GM19240 (cell line): ENCODE results near the gene DTD1.
A peak's percentile ranks its signal among the peaks of the same experiment; 100 is the strongest.

Experiments
- DNase-seq: peaks from one replicate; pipeline ENCODE4 v3.0.0; 2011; ENCODE audit warnings: low spot score; ENCODE audit not compliant: insufficient read length

Gene DTD1

DNA sequence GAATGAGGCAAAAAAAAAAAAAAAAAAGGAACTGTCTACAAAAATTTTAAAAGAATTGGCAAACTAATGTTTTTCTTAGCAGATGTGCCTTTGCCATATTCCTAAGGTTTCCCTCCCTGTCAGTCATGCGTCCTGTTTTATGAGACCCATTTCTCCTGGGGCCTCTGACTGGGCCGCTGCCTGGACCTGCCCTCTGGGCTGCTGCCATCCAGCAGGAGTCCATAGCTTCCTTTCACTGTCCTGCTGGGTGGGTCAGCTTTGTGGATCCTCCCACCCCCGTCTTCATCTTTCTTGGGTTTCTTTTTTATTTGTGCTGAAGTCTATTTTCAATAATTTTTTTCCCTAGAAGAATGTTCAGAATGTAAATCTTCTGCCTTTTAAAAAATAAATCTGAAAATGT is 114.9 kb downstream of the DTD1 start:
- no peak for DNase-seq

DNA sequence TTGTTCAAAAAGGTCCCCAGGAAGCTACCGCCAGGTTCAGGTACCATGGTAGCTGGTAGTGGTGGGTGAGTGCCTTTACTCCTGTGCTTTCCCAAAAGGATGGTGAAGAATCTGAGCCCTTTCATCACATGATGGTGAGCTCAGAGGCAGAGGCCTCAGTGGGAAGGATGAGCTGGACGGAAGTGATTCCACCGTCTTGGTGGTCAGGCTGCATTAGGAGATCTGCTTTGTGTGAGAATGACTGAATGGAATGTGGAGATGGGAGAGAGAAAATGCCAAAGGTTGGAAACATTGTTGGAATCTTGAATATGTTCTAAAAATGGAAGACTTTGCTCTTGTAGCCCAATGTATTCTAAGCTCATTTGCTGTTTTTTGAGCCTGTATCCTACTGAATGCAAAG is 117.6 kb downstream of the DTD1 start:
- no peak for DNase-seq

DNA sequence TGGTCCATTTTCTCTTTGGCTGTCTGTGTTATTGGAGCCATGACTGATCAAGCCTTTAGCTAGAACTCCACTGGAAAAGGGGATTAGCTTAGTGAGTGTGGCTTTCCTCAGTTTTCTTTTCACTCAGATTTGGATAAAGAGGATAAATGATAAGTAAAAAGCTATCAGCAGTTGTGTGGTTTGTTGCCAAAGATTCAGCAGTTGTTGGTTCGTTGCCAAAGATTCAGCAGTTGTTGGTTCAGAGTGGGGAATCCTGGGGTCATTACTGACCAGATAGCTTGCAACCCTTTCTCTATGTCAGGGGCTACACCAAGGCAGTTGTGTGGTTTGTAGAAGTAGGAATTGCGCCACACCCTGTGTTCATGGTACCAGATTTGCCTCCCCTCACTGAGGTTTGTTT is 118.1 kb downstream of the DTD1 start:
- no peak for DNase-seq

DNA sequence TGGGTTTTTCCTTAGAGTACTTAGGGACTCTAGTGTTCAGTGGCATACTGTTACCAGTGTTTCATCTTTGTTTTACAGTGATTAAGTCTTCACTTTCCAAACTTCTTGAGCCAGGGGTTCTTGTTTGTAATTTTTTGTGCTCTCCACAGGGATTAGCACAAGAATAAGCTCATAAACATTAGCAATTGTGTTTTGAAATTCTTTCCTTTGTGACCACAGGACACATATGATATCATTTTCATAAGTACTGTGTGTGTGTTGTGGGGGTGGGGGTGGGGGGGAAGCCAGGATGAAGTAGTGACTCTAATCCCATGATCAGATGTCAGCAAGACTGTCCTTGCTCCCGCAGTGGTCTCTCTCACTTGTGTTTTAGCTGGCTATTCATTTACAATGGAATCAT is 124.3 kb downstream of the DTD1 start:
- no peak for DNase-seq

DNA sequence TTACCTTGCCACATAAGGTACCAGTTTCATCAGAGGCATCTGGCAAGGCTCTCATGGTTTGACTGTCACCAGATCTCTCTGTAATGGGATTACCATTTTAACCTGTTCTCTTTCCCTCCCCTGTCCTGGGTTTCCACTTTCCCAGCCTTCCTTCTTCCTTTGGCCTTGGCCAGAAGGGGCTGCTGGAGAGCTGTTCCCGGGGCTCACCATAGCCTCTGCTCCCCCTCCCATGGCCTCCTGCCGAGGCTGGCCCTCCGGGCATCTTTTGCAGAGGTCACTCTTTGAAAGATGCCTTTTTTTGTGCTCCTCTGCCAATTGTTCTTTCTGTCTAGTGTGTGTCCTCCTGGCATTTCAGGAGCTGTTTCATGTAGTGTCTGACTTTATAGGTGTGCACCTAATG is 125.0 kb downstream of the DTD1 start:
- DNase-seq, result no peak

DNA sequence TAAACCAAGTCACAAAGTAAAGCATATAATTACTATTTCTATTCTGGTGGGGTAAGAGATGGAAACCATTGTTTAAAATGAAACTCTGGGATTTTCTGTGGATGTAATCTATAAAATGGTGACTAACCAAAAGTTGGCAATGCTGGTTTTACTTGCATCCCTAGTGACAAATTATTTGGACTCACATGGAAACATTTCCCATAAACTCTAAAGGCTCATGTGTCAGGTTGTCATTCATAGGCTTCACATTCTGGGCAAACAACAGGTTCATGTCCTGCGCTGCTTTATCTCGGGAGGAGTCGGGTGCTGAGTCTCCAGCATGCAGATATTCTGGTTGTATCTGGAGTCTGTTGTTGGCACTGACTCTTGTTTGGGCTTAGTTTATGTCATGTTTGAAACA is 127.7 kb downstream of the DTD1 start:
- no peak for DNase-seq

- no peak for DNase-seq
Observed at GRCh38 chr20:18717062-18717461, 129.2 kb downstream of the DTD1 start.

GRCh38 chr20:18718129-18718528 is 130.3 kb downstream of the DTD1 start:
- DNase-seq, result no peak

DNA sequence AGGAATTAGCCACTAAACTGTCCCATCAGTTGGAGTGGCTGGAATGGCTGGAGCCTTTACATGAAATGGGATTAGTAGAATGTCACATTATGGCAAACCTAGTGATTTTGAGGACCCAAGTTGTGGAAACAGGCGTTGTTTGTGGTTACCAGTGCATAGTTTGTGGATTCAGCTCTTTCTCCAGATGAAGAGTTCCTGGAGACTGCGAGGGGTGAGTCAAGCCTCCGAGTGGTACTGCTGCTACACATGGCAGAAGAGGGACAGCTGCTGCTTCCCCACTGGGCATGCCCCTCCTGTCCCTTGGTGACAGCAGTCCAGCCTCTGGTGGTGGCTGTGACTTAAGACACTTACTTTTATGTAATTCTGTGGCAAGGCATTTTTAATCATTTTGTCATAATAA is 131.6 kb downstream of the DTD1 start:
- no peak for DNase-seq

GRCh38 chr20:18721551-18722115 is 133.8 kb downstream of the DTD1 start:
- no peak for DNase-seq

- no peak for DNase-seq
Observed at GRCh38 chr20:18722371-18722770, 134.5 kb downstream of the DTD1 start.

- no peak for DNase-seq
Observed at GRCh38 chr20:18724077-18724476, 136.2 kb downstream of the DTD1 start.

- no peak for DNase-seq
Observed at GRCh38 chr20:18724788-18725464, 137.1 kb downstream of the DTD1 start.

- DNase-seq, result no peak
Observed at GRCh38 chr20:18727032-18727508, 139.2 kb downstream of the DTD1 start.

DNA sequence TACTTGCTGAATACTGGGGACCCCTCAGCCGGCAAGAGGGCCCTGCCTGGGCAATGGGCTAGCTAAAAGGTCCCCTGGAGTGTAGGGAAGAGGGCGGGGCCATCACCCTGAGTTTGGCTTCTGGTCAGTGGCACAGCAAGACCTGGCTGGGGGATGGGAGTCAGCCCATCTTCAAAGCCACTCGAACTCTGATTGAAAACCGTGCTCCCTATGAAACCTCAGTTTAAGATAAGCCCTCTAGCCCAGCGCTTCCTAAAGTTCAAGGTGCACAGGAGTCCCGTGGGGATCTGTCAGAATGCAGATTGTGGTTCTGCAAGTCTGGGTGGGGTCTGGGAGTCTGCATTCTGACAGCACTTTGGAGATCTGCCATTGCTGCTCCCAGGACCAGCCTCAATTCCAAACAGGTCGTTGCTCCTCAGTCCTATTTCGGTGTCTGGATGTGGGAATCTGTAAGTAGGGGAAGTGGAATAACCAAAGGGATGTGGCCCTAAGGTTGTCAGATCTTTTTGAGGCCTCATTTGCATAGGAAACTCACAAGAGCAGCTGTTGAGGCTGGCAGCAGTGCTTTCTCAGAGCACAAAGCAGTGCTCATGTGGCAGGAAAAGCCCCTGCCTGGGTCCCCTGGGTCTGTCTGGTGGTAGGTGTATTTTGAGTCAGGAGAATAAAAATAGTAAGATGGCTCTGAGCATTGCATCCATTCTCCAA is 140.5 kb downstream of the DTD1 start:
- DNase-seq, result peak; percentile 19

- no peak for DNase-seq
Observed at GRCh38 chr20:18728870-18729224, 141.0 kb downstream of the DTD1 start.

DNA sequence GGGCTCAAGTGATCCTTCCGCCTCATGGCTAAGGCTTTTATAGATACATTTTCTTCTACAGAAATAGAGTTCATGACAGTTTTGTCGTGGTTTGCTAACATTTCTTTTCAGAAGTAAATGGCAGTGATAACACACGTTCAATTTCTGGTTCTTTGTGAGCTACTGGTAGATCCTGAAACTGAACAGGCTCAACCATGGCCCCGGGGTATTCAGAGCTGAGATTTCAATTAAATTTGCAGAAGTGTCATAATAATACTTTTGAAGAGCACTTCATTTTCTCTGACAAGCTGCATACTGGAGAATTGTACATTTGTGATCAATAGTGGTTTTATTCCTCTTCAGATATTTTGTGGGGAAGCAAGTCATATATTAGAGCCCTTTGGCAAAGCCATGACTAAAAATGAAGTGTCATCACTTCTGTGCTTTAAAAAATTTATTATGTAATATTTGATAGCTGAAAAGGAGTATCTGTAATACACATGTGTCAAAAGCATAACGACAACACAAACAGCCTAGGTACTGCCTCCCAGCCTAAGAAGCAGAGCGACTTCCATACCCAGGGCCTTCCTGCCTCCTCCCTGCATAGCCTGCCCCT is 141.5 kb downstream of the DTD1 start:
- no peak for DNase-seq

GRCh38 chr20:18731940-18732339 is 144.1 kb downstream of the DTD1 start:
- no peak for DNase-seq

DNA sequence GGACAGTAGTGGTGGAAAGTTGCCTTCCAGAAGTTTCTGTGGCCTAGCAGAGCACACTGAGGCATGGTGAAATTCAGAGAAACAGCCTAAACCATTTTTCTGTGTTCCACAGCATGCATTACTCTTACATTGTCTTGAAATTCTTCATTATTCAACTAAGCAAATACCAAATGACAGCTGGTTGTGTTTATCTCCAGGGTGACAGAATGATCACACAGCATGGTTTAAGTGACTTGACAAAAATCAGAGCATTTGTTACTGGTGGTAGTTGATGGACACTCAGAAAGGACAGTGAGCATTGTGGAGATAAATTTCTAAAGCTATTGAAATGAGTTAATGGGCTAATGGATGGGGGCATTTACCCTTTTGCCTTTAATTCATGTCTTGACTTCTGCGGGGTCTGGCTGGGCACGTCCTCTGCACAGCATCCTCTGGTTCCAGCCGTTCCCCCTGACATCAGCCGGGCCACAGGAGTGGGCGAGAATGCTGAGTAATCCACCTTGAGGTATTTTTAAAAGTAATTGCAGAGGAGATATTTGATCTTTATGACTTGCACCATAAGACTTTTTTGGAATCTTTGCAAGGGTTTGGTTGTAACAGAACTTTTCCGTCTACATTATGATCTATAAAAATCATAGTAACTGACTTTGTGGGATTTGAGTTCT is 146.8 kb downstream of the DTD1 start:
- no peak for DNase-seq

GRCh38 chr20:18737140-18737539 is 149.3 kb downstream of the DTD1 start:
- no peak for DNase-seq

GRCh38 chr20:18738055-18738454 is 150.2 kb downstream of the DTD1 start:
- no peak for DNase-seq

DNA sequence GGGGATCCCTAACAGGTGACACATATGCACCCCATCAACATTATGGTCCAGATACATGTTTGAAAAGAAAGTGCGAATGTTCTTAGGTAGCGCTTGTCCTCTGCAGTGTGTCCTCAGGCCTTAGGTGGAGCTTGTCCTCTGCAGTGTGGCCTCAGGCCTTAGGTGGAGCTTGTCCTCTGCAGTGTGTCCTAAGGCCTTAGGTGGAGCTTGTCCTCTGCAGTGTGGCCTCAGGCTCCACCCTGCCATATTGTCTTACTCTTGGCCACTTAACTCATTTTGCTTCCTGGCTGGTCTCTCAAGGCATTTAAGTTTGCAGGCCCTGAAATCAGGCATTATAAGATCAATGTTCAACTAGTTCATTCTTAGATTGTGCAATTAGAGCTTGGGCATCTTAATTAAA is 151.0 kb downstream of the DTD1 start:
- DNase-seq, result no peak
